ENCODE results near the gene RBBP8.

RBBP8 gene

GRCh38 chr18:22988208-22988607 is 55.1 kb downstream of the RBBP8 start:
- no peak for DNase-seq (ENCODE audit: extremely low read depth in 1 of 2, low read depth in 1 of 2)

- no peak for DNase-seq (ENCODE audit: extremely low read depth in 1 of 2, low read depth in 1 of 2)
Measured at GRCh38 chr18:22998344-22998743, 65.2 kb downstream of the RBBP8 start.

GRCh38 chr18:22999212-22999611 is 66.1 kb downstream of the RBBP8 start:
- no peak for DNase-seq (ENCODE audit: extremely low read depth in 1 of 2, low read depth in 1 of 2)

- DNase-seq (ENCODE audit: extremely low read depth in 1 of 2, low read depth in 1 of 2) = no peak
Measured at GRCh38 chr18:22999647-23000046, 66.5 kb downstream of the RBBP8 start.

- no peak for DNase-seq (ENCODE audit: extremely low read depth in 1 of 2, low read depth in 1 of 2)
Measured at GRCh38 chr18:23003289-23003688, 70.2 kb downstream of the RBBP8 start.

- no peak for DNase-seq (ENCODE audit: extremely low read depth in 1 of 2, low read depth in 1 of 2)
Measured at GRCh38 chr18:23012249-23012648, 79.1 kb downstream of the RBBP8 start.

- DNase-seq (ENCODE audit: extremely low read depth in 1 of 2, low read depth in 1 of 2) = no peak
Measured at GRCh38 chr18:23020555-23021294, 87.6 kb downstream of the RBBP8 start.

- DNase-seq (ENCODE audit: extremely low read depth in 1 of 2, low read depth in 1 of 2) = no peak
Measured at GRCh38 chr18:23021623-23022022, 88.5 kb downstream of the RBBP8 start.

GRCh38 chr18:23032030-23032582 is 99.0 kb downstream of the RBBP8 start:
- DNase-seq (ENCODE audit: extremely low read depth in 1 of 2, low read depth in 1 of 2) = no peak

- no peak for DNase-seq (ENCODE audit: extremely low read depth in 1 of 2, low read depth in 1 of 2)
Measured at GRCh38 chr18:23033056-23033455, 99.9 kb downstream of the RBBP8 start.

- DNase-seq (ENCODE audit: extremely low read depth in 1 of 2, low read depth in 1 of 2) = no peak
Measured at GRCh38 chr18:23036660-23037201, 103.6 kb downstream of the RBBP8 start.

- no peak for DNase-seq (ENCODE audit: extremely low read depth in 1 of 2, low read depth in 1 of 2)
Measured at GRCh38 chr18:23037646-23038045, 104.5 kb downstream of the RBBP8 start.

GRCh38 chr18:23038712-23039111 is 105.6 kb downstream of the RBBP8 start:
- no peak for DNase-seq (ENCODE audit: extremely low read depth in 1 of 2, low read depth in 1 of 2)

GRCh38 chr18:23042133-23042532 is 109.0 kb downstream of the RBBP8 start:
- no peak for DNase-seq (ENCODE audit: extremely low read depth in 1 of 2, low read depth in 1 of 2)

- DNase-seq (ENCODE audit: extremely low read depth in 1 of 2, low read depth in 1 of 2) = no peak
Measured at GRCh38 chr18:23043803-23044376, 110.8 kb downstream of the RBBP8 start.

- no peak for DNase-seq (ENCODE audit: extremely low read depth in 1 of 2, low read depth in 1 of 2)
Measured at GRCh38 chr18:23049698-23050373, 116.7 kb downstream of the RBBP8 start.

GRCh38 chr18:23053776-23054457 is 120.8 kb downstream of the RBBP8 start:
- no peak for DNase-seq (ENCODE audit: extremely low read depth in 1 of 2, low read depth in 1 of 2)

- no peak for DNase-seq (ENCODE audit: extremely low read depth in 1 of 2, low read depth in 1 of 2)
Measured at GRCh38 chr18:23054553-23054952, 121.4 kb downstream of the RBBP8 start.

- DNase-seq (ENCODE audit: extremely low read depth in 1 of 2, low read depth in 1 of 2) = no peak
Measured at GRCh38 chr18:23056315-23056714, 123.2 kb downstream of the RBBP8 start.

GRCh38 chr18:23057096-23057495 is 124.0 kb downstream of the RBBP8 start:
- DNase-seq (ENCODE audit: extremely low read depth in 1 of 2, low read depth in 1 of 2) = no peak

All from stimulated activated CD8-positive, alpha-beta memory T cell treated with anti-CD3 and anti-CD28 coated beads, Interleukin-7, amount 100 ng/mL, for 48 hours (primary cell).